Endothelial cell of umbilical vein (primary cell): ENCODE results near the gene CNTLN.

Experiments
- EZH2 ChIP-seq: IDR thresholded peaks from 2 replicates; pipeline ENCODE4 v1.6.1; 2012; ENCODE audit warnings: borderline replicate concordance, low read depth, mild to moderate bottlenecking, moderate library complexity, low read length, inconsistent platforms; ENCODE audit not compliant: severe bottlenecking
- FOS ChIP-seq: IDR thresholded peaks from 2 replicates; pipeline ENCODE4 v1.6.1; 2011; ENCODE audit warnings: mild to moderate bottlenecking, low read length, moderate library complexity, borderline replicate concordance; ENCODE audit not compliant: insufficient read depth
- GATA2 ChIP-seq: IDR thresholded peaks from 2 replicates; pipeline ENCODE4 v1.7.0; 2011; ENCODE audit warnings: low read depth, mild to moderate bottlenecking, moderate library complexity, mixed read lengths, low read length; ENCODE audit not compliant: insufficient read length, insufficient read depth
- MAX ChIP-seq: IDR thresholded peaks from 2 replicates; pipeline ENCODE4 v1.6.1; 2011; ENCODE audit not compliant: insufficient read depth, insufficient read length
- MYC ChIP-seq: IDR thresholded peaks from one replicate; pipeline ENCODE4 v1.6.1; 2011; ENCODE audit warnings: mild to moderate bottlenecking, low read depth, low read length
- POLR2A ChIP-seq: IDR thresholded peaks from 2 replicates; pipeline ENCODE4 v1.6.1; 2012; ENCODE audit warnings: low read depth, mild to moderate bottlenecking, control low read depth, low read length
- POLR2AphosphoS5 ChIP-seq: IDR thresholded peaks from 2 replicates; pipeline ENCODE4 v1.6.1; 2012; ENCODE audit warnings: low read depth, mild to moderate bottlenecking, control low read depth, low read length, moderate library complexity; ENCODE audit not compliant: insufficient read depth
- TF ChIP-seq, protein P1 (sequence below), 2 donors: IDR thresholded peaks; 1 replicate in 1 of 2; 2 replicates in 1 of 2; pipeline ENCODE4 v1.5.1; 2011; ENCODE audit warnings: low read length in 2 of 2, mild to moderate bottlenecking in 2 of 2, moderate library complexity in 2 of 2, control low read depth in 1 of 2, inconsistent platforms in 1 of 2, low read depth in 1 of 2; ENCODE audit not compliant: insufficient read depth in 1 of 2; ENCODE audit errors: extremely low read depth in 1 of 2

GRCh38 chr9:17480966-17481365 lies 346.1 kb downstream of the CNTLN start:
- TF ChIP-seq POLR2A (no peak), POLR2AphosphoS5 (no peak), EZH2 (no peak), MYC (no peak), FOS (no peak), GATA2 (no peak), MAX (no peak)
- TF ChIP-seq, protein P1, sequence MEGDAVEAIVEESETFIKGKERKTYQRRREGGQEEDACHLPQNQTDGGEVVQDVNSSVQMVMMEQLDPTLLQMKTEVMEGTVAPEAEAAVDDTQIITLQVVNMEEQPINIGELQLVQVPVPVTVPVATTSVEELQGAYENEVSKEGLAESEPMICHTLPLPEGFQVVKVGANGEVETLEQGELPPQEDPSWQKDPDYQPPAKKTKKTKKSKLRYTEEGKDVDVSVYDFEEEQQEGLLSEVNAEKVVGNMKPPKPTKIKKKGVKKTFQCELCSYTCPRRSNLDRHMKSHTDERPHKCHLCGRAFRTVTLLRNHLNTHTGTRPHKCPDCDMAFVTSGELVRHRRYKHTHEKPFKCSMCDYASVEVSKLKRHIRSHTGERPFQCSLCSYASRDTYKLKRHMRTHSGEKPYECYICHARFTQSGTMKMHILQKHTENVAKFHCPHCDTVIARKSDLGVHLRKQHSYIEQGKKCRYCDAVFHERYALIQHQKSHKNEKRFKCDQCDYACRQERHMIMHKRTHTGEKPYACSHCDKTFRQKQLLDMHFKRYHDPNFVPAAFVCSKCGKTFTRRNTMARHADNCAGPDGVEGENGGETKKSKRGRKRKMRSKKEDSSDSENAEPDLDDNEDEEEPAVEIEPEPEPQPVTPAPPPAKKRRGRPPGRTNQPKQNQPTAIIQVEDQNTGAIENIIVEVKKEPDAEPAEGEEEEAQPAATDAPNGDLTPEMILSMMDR (IDR thresholded peaks at IDR 0.05; ENCODE audit: extremely low read depth in 1 of 2, insufficient read depth in 1 of 2, low read depth in 1 of 2, low read length in 2 of 2): no peak
